ENCODE measurements around the gene IMPDH2.

Gene IMPDH2

DNA sequence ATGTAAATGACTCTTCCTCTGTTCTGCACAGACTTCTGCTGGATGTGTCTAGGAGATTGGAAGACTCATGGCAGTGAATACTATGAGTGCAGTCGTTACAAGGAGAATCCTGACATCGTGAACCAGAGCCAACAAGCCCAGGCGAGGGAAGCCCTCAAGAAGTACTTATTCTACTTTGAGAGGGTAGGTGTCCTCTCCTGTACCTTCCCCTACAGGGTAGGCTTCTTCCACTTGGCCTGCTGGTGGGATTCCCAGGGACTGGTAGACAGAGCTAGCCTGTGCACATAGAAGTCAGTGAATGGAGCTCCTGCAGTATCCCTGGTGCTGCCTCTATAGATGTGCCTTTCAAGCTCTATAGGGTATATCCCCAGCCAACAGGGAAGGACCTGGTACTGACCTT is 49.7 kb downstream of the IMPDH2 start:
- no peak for ATAC-seq
- DNase-seq: no peak
